ENCODE data around the gene SMIM15. TPM values are rescaled to one million over a fixed set of nuclear protein-coding genes. Genes with fewer than 3 reads are reported as not detected.
"Not testable (repeated sequence)": the region's sequence is repeated elsewhere in the genome, so short reads cannot be mapped to it uniquely, and the experiment has no call there.

The SMIM15 gene
- total RNA-seq, 1 donor from 2014 or later = 64.1 TPM

DNA sequence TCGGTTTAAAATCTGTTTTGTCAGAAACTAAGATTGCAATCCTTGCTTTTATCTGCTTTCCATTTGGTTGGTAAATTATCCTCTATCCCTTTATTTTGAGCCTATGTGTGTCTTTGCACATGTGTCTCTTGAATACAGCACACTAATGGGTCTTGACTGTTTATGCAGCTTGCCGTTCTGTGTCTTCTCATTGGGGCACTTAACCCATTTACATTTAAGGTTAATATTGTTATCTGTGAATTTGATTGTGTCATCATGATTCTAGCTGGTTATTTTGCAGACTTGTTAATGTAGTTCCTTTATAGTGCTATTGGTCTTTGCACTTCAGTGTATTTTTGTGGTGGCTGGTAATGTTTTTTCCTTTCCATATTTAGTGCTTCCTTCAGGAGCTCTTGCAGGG is 36.3 kb upstream of the SMIM15 start:
- no peak overlapping the region for H3K27ac Mint-ChIP-seq (ENCODE audit: unreplicated experiment)
- TF ChIP-seq, protein P1, sequence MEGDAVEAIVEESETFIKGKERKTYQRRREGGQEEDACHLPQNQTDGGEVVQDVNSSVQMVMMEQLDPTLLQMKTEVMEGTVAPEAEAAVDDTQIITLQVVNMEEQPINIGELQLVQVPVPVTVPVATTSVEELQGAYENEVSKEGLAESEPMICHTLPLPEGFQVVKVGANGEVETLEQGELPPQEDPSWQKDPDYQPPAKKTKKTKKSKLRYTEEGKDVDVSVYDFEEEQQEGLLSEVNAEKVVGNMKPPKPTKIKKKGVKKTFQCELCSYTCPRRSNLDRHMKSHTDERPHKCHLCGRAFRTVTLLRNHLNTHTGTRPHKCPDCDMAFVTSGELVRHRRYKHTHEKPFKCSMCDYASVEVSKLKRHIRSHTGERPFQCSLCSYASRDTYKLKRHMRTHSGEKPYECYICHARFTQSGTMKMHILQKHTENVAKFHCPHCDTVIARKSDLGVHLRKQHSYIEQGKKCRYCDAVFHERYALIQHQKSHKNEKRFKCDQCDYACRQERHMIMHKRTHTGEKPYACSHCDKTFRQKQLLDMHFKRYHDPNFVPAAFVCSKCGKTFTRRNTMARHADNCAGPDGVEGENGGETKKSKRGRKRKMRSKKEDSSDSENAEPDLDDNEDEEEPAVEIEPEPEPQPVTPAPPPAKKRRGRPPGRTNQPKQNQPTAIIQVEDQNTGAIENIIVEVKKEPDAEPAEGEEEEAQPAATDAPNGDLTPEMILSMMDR (conservative IDR thresholded peaks at IDR 0.05) = no peak
- H3K36me3 Mint-ChIP-seq (ENCODE audit: low read depth) = peaks cover 12% of the 10 kb centered on the region
- peaks cover 20% of the 10 kb centered on the region for H3K9me3 Mint-ChIP-seq
- H3K4me3 Mint-ChIP-seq = no peak overlapping the region
- no peak for DNase-seq (ENCODE audit: low read depth, low spot score)
- H3K4me1 Mint-ChIP-seq = no peaks in the 10 kb centered on the region
- no peaks in the 10 kb centered on the region for H3K27me3 Mint-ChIP-seq (ENCODE audit: low read depth)

DNA sequence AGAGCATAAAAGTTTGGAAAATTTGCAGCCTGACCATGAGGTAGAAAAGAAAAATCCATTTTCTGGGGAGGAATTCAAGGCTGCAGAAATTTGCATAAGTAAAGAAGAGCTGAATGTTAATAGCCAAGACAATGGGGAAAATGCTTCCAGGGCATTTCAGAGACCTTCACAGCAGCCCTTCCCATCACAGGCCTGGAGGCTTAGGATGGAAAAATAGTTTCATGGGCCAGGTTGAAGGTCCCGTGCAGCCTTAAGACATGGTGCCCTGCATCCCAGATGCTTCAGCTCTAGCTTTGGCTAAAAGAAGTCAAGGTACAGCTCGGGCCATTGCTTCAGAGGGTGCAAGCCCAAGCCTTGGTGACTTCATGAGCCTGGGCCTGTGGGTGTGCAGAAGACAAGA is 25.6 kb upstream of the SMIM15 start:
- not testable (repeated sequence) for H3K4me3 Mint-ChIP-seq; H3K27me3 Mint-ChIP-seq (ENCODE audit: low read depth); H3K9me3 Mint-ChIP-seq; DNase-seq (ENCODE audit: low read depth, low spot score); H3K36me3 Mint-ChIP-seq (ENCODE audit: low read depth); H3K27ac Mint-ChIP-seq (ENCODE audit: unreplicated experiment); H3K4me1 Mint-ChIP-seq

- H3K27ac Mint-ChIP-seq (ENCODE audit: unreplicated experiment); H3K9me3 Mint-ChIP-seq; H3K4me1 Mint-ChIP-seq; H3K36me3 Mint-ChIP-seq (ENCODE audit: low read depth); H3K27me3 Mint-ChIP-seq (ENCODE audit: low read depth); H3K4me3 Mint-ChIP-seq; DNase-seq (ENCODE audit: low read depth, low spot score): not testable (repeated sequence)
These were observed 25.1 kb upstream of the SMIM15 start for GRCh38 chr5:61187352-61187751.

GRCh38 chr5:61186634-61187033 is 24.4 kb upstream of the SMIM15 start:
- no peak for DNase-seq (ENCODE audit: low read depth, low spot score)
- TF ChIP-seq, protein P1 (conservative IDR thresholded peaks at IDR 0.05) = no peak
- Mint-ChIP-seq H3K27me3 (ENCODE audit: low read depth) (no peaks in the 10 kb centered on the region), H3K4me1 (no peaks in the 10 kb centered on the region), H3K9me3 (no peaks in the 10 kb centered on the region), H3K27ac (ENCODE audit: unreplicated experiment) (no peak overlapping the region), H3K36me3 (ENCODE audit: low read depth) (no peaks in the 10 kb centered on the region), H3K4me3 (no peak overlapping the region)

DNA sequence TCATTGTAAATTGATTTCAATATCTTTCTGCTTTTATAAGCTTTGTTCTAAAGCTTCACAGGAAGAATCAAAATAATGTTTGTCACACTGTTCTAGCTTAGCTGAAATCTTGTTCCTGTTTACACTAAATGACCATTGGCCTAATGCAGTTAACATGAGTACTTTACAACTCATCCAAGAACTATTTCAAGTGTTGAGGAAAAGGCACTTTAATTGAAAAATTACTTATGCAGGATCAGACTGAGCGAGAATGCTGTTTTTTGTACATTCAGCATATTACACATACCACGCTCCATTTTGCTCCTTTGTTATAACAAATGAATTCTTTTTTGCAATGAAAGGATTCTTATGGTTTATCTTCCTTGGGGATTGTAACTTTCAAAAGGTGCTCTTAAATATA is 22.4 kb upstream of the SMIM15 start:
- no peak for DNase-seq (ENCODE audit: low read depth, low spot score)
- H3K36me3 Mint-ChIP-seq (ENCODE audit: low read depth) = no peaks in the 10 kb centered on the region
- H3K4me1 Mint-ChIP-seq = no peaks in the 10 kb centered on the region
- H3K27ac Mint-ChIP-seq (ENCODE audit: unreplicated experiment) = no peak overlapping the region
- no peaks in the 10 kb centered on the region for H3K27me3 Mint-ChIP-seq (ENCODE audit: low read depth)
- TF ChIP-seq, protein P1 (conservative IDR thresholded peaks at IDR 0.05) = no peak
- H3K4me3 Mint-ChIP-seq = no peak overlapping the region
- no peaks in the 10 kb centered on the region for H3K9me3 Mint-ChIP-seq

DNA sequence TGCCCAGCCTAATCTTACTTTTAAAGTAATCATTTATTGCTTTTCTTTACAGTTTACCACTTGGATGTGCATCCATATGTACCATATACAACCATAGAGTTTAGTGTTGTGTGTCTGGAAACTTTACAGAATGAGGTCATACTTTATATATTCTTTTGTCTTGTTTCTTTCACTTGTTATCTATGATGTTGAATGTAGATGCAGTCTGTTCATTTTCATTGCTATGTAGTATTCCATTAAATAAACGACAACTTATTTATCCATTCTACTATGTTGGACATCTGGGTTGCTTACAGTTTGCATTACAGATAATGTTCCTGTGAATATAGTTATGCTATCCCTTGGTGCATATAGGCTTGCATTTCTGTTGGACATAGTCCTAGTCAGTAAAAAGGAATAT is 21.3 kb upstream of the SMIM15 start:
- no peaks in the 10 kb centered on the region for H3K9me3 Mint-ChIP-seq
- no peak for DNase-seq (ENCODE audit: low read depth, low spot score)
- TF ChIP-seq, protein P1 (conservative IDR thresholded peaks at IDR 0.05) = no peak
- H3K4me1 Mint-ChIP-seq = no peaks in the 10 kb centered on the region
- H3K27ac Mint-ChIP-seq (ENCODE audit: unreplicated experiment) = no peak overlapping the region
- no peaks in the 10 kb centered on the region for H3K27me3 Mint-ChIP-seq (ENCODE audit: low read depth)
- no peak overlapping the region for H3K4me3 Mint-ChIP-seq
- no peaks in the 10 kb centered on the region for H3K36me3 Mint-ChIP-seq (ENCODE audit: low read depth)

- no peak overlapping the region for H3K27ac Mint-ChIP-seq (ENCODE audit: unreplicated experiment)
- H3K27me3 Mint-ChIP-seq (ENCODE audit: low read depth) = no peaks in the 10 kb centered on the region
- no peaks in the 10 kb centered on the region for H3K36me3 Mint-ChIP-seq (ENCODE audit: low read depth)
- TF ChIP-seq, protein P1 (conservative IDR thresholded peaks at IDR 0.05) = no peak
- no peaks in the 10 kb centered on the region for H3K9me3 Mint-ChIP-seq
- H3K4me1 Mint-ChIP-seq = no peaks in the 10 kb centered on the region
- no peak for DNase-seq (ENCODE audit: low read depth, low spot score)
- no peak overlapping the region for H3K4me3 Mint-ChIP-seq
These were observed 20.2 kb upstream of the SMIM15 start for GRCh38 chr5:61182449-61182848.

Measured in neural crest cell (in vitro differentiated cells).